ENCODE results near the gene DLG2.

GRCh38 chr11:84724256-84724655, 902.9 kb downstream of the DLG2 start:
- TF ChIP-seq CTCF (IDR thresholded peaks at IDR 0.05) (no peak), POLR2AphosphoS5 (IDR thresholded peaks at IDR 0.05) (no peak)
